ENCODE measurements around the gene MPND. TPM values are rescaled to one million over a fixed set of nuclear protein-coding genes. Genes with fewer than 3 reads are reported as not detected.

Gene MPND
- total and polyA plus RNA-seq, 2 of the 13 experiments (the other 11 are each of a cell fraction or from before 2014, with no cell fraction given) = 10.8 to 15.8 TPM

- peak; percentile 86; the same call in 1 of the 2 replicates for TF ChIP-seq ARID4A (CRISPR knock-in tag; IDR thresholded peaks at IDR 0.05; ENCODE audit: borderline replicate concordance)
- TF ChIP-seq FOXK2 (IDR thresholded peaks at IDR 0.05) = peak; percentile 18; the same call in 1 of the 2 replicates
- no peak for TF ChIP-seq ZNF354B (CRISPR knock-in tag; IDR thresholded peaks at IDR 0.05)
- TF ChIP-seq ZNF788 (CRISPR knock-in tag; IDR thresholded peaks at IDR 0.05; ENCODE audit: borderline replicate concordance) = no peak; the same call in 1 of the 2 replicates
- no peak for TF ChIP-seq SMC3 (IDR thresholded peaks at IDR 0.05; ENCODE audit: low read length)
- TF ChIP-seq ZSCAN5A (CRISPR knock-in tag; IDR thresholded peaks at IDR 0.05; ENCODE audit: borderline replicate concordance) = no peak
- 0 out of 2 replicates have a peak, but pooled peaks have one; percentile 35 for TF ChIP-seq IKZF5 (CRISPR knock-in tag; IDR thresholded peaks at IDR 0.05)
- TF ChIP-seq HMGXB3 (CRISPR knock-in tag; IDR thresholded peaks at IDR 0.05; ENCODE audit: borderline replicate concordance) = peak; percentile 36; the same call in 1 of the 2 replicates
- TF ChIP-seq RAD21 (CRISPR knock-in tag; IDR thresholded peaks at IDR 0.05) = peak; percentile 67
- 0 out of 2 replicates have a peak, but pooled peaks have one; percentile 20 for TF ChIP-seq ZNF691 (CRISPR knock-in tag; IDR thresholded peaks at IDR 0.05; ENCODE audit: borderline replicate concordance, low read depth)
- TF ChIP-seq DDIT3 (CRISPR knock-in tag; IDR thresholded peaks at IDR 0.05) = no peak
- peak; percentile 96 for TF ChIP-seq SP2 (CRISPR knock-in tag; IDR thresholded peaks at IDR 0.05)
- peak; percentile 76 for TF ChIP-seq RBFOX2 (IDR thresholded peaks at IDR 0.05; ENCODE audit: low read depth, low read length)
Observed at GRCh38 chr19:4402171-4403004, 59.0 kb downstream of the MPND start, which contains the start of gene CHAF1A (continued).

Data from HepG2 (cell line).